Measurements from ENCODE around the gene ANTXR1.
A peak's percentile ranks its signal among the peaks of the same experiment; 100 is the strongest.

ANTXR1 gene

GRCh38 chr2:69181806-69182427 lies 168.9 kb downstream of the ANTXR1 start:
- DNase-seq (ENCODE audit: low read depth): no peak

GRCh38 chr2:69183659-69184058 lies 170.7 kb downstream of the ANTXR1 start:
- no peak for DNase-seq (ENCODE audit: low read depth)

- no peak for DNase-seq (ENCODE audit: low read depth)
Measured at GRCh38 chr2:69184224-69184623, 171.2 kb downstream of the ANTXR1 start.

- DNase-seq (ENCODE audit: low read depth): no peak
Measured at GRCh38 chr2:69185807-69186206, 172.8 kb downstream of the ANTXR1 start.

- no peak for DNase-seq (ENCODE audit: low read depth)
Measured at GRCh38 chr2:69186614-69187013, 173.6 kb downstream of the ANTXR1 start.

GRCh38 chr2:69188182-69188900 lies 175.4 kb downstream of the ANTXR1 start:
- DNase-seq (ENCODE audit: low read depth): no peak

GRCh38 chr2:69190743-69191404 lies 177.9 kb downstream of the ANTXR1 start:
- no peak for DNase-seq (ENCODE audit: low read depth)

GRCh38 chr2:69191634-69192033 lies 178.7 kb downstream of the ANTXR1 start:
- DNase-seq (ENCODE audit: low read depth): no peak

- no peak for DNase-seq (ENCODE audit: low read depth)
Measured at GRCh38 chr2:69192176-69192945, 179.4 kb downstream of the ANTXR1 start.

GRCh38 chr2:69195706-69196105 lies 182.7 kb downstream of the ANTXR1 start:
- DNase-seq (ENCODE audit: low read depth): no peak

GRCh38 chr2:69196327-69197117 lies 183.5 kb downstream of the ANTXR1 start:
- DNase-seq (ENCODE audit: low read depth): peak; percentile 70

- peak; percentile 96 for DNase-seq (ENCODE audit: low read depth)
Measured at GRCh38 chr2:69200107-69200520, 187.1 kb downstream of the ANTXR1 start.

- no peak for DNase-seq (ENCODE audit: low read depth)
Measured at GRCh38 chr2:69201259-69201658, 188.3 kb downstream of the ANTXR1 start.

- no peak for DNase-seq (ENCODE audit: low read depth)
Measured at GRCh38 chr2:69202327-69202726, 189.3 kb downstream of the ANTXR1 start.

GRCh38 chr2:69203166-69203985 lies 190.4 kb downstream of the ANTXR1 start:
- no peak for DNase-seq (ENCODE audit: low read depth)

- no peak for DNase-seq (ENCODE audit: low read depth)
Measured at GRCh38 chr2:69204654-69205053, 191.7 kb downstream of the ANTXR1 start.

- DNase-seq (ENCODE audit: low read depth): no peak
Measured at GRCh38 chr2:69205076-69205475, 192.1 kb downstream of the ANTXR1 start.

- DNase-seq (ENCODE audit: low read depth): no peak
Measured at GRCh38 chr2:69205491-69205890, 192.5 kb downstream of the ANTXR1 start.

- no peak for DNase-seq (ENCODE audit: low read depth)
Measured at GRCh38 chr2:69208023-69208595, 195.1 kb downstream of the ANTXR1 start.

- DNase-seq (ENCODE audit: low read depth): no peak
Measured at GRCh38 chr2:69209482-69209881, 196.5 kb downstream of the ANTXR1 start.

Data from fibroblast of the conjunctiva (primary cell).